HUES48 (cell line): ENCODE data around the gene PAXX.
A peak's percentile ranks its signal among the peaks of the same experiment; 100 is the strongest.

Experiments
- H3K27ac ChIP-seq: one replicate; pipeline ENCODE4 v1.7.0; 2013; ENCODE audit warnings: low read depth, low read length, inconsistent platforms
- H3K27me3 ChIP-seq: 2 replicates; pipeline ENCODE4 v1.6.1; 2013; ENCODE audit warnings: mild to moderate bottlenecking, low read length; ENCODE audit not compliant: control insufficient read depth, insufficient read depth
- H3K36me3 ChIP-seq: 2 replicates; pipeline ENCODE4 v1.6.1; 2013; ENCODE audit warnings: low read length; ENCODE audit not compliant: control insufficient read depth, insufficient read depth
- H3K4me1 ChIP-seq: 2 replicates; pipeline ENCODE4 v1.6.1; 2013; ENCODE audit warnings: mild to moderate bottlenecking, low read length; ENCODE audit not compliant: control insufficient read depth, insufficient read depth
- H3K4me3 ChIP-seq: 2 replicates; pipeline ENCODE4 v1.5.1; 2013; ENCODE audit warnings: mild to moderate bottlenecking, low read depth, low read length
- H3K9ac ChIP-seq: 2 replicates; pipeline ENCODE4 v1.6.1; 2013; ENCODE audit warnings: mild to moderate bottlenecking, low read depth, low read length, moderate library complexity
- H3K9me3 ChIP-seq: 2 replicates; pipeline ENCODE4 v1.6.1; 2013; ENCODE audit warnings: low read length; ENCODE audit not compliant: control insufficient read depth, insufficient read depth

Gene PAXX

DNA sequence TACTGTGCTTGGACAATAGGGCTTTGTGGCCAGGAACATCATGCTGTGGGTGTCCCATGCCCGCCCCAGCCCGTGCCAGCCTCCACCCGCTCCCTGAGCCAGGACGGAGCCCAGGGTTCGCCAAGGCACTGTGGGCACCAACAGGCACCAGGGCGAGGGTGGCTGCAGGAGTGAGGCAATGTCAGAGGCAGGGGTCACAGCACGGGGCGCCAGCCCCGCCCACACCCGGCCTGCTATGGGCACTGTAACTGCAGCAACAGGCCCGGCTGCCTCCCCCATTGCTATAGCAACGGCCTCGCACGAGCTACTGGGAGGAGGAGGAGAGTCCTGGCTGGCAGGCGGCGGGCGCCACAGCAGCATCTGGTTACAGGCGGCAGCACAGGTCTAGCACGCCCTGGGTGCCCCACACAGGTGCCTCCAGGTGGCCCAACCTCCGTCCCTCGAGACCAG, 33.3 kb downstream of the PAXX start:
- 0 out of 2 replicates have a peak, but pooled peaks cover 2% of the 10 kb centered on the region for H3K4me1 ChIP-seq
- peaks cover 24% of the 10 kb centered on the region for H3K27me3 ChIP-seq
- H3K9me3 ChIP-seq: no peaks in the 10 kb centered on the region
- H3K4me3 ChIP-seq: no peak overlapping the region
- no peak overlapping the region for H3K27ac ChIP-seq
- no peaks in the 10 kb centered on the region for H3K36me3 ChIP-seq
- no peak overlapping the region for H3K9ac ChIP-seq

DNA sequence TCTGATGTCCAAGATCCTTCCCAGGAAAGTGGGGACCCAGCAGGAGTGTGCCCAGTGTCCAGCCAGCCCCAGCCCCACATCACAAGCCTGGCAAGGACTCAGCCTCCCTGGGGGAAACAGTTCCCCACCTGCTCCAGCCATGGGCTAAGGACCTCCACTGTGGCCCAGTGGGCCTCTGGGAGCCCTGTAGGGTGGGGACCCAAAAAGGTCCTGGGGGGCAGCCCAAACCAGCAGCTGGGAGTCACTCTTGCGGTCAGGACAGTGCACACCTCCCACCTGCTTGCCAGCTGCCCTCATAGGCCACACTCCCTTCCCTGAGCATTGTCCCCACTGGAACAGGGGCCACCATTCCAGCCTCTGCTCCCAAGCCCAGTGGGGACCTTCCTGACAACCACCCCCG, 34.2 kb downstream of the PAXX start:
- Histone ChIP-seq H3K9ac (no peak overlapping the region), H3K4me1 (0 out of 2 replicates have a peak, but pooled peaks cover 2% of the 10 kb centered on the region)

DNA sequence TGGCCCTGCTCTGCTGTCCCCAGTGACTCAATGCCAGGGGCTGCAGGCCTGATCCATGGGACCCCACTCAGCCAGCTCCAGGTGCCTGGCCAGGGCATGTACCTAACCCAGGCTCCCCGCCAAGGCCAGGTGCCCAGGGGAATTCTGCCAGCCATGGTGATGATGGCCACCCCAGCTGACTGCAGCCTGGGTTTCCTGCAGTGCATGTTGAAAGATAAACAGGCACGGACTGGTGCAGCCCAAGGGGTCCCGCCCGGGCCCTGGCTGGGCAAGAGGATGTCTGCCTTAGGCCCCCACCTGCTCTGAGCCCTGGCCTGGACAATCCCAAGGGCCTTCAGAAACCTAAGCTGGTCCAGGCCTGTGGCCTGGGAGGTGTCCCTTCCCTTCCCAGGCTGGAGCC, 34.6 kb downstream of the PAXX start:
- Histone ChIP-seq H3K9ac (no peak overlapping the region), H3K27me3 (peaks cover 24% of the 10 kb centered on the region), H3K36me3 (no peaks in the 10 kb centered on the region), H3K9me3 (no peaks in the 10 kb centered on the region), H3K27ac (no peak overlapping the region), H3K4me3 (no peak overlapping the region), H3K4me1 (0 out of 2 replicates have a peak, but pooled peaks cover 2% of the 10 kb centered on the region)

More for the DNA sequence above, 34.2 kb downstream of the PAXX start:
- peaks cover 24% of the 10 kb centered on the region for H3K27me3 ChIP-seq
- H3K36me3 ChIP-seq: no peaks in the 10 kb centered on the region
- no peaks in the 10 kb centered on the region for H3K9me3 ChIP-seq
- no peak overlapping the region for H3K27ac ChIP-seq
- H3K4me3 ChIP-seq: no peak overlapping the region

DNA sequence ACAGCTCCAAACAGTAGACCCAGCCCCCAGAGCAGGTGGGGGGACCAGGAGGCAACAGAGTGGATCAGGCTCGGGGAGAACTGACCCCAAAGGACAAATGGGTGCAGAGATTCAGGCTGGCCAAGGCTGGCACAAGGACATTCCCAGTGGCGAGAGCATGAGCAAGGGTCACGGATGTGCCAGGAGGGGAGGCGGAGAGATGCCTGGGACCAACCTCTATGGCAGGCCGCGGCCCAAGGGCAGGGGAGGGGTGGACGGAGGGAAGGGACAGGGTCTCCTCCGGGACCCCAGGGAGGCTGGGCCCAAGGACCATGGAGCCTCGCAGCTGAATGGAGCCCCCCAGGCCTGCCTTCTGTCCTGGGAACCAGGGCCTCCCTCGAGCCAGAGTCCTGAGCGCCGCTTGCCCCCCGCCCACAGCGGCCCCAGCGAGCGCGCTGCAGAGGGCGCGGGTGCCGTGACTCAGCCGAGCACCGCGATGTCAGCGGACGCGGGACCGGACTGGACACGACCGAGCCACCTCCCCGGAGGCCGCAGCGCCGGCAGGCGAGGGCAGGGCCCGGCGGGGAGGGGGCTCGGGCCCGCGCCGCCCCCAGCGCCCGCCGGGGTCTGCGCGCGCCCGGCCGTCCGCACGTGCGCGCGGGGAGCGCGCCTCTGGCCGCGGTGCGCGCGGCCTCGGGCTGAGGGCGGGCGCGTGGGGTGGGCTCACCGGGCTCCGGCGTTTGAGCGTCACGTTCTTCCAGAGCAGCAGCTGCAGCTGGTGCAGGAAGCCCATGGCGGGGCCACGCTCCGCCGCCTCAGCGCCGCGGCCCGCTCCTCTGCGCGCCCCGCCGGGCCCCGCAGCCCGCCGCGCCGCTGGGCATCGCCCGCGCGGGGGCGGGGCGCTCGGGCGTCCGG, 35.4 kb downstream of the PAXX start, which contains the start of gene ABCA2:
Gene ABCA2, minus strand, starts transcription at position 869 of the 894 bp plus-strand sequence. Its CDS starts 97 bp downstream, at position 772.
- 0 out of 2 replicates have a peak, but pooled peaks cover 2% of the 10 kb centered on the region for H3K4me1 ChIP-seq
- H3K36me3 ChIP-seq: no peaks in the 10 kb centered on the region
- peaks cover 24% of the 10 kb centered on the region for H3K27me3 ChIP-seq
- no peaks in the 10 kb centered on the region for H3K9me3 ChIP-seq
- no peak within 1 kb of the TSS for H3K9ac ChIP-seq
- H3K27ac ChIP-seq: no peak within 1 kb of the TSS
- peak within 1 kb of the TSS; percentile 61 for H3K4me3 ChIP-seq

DNA sequence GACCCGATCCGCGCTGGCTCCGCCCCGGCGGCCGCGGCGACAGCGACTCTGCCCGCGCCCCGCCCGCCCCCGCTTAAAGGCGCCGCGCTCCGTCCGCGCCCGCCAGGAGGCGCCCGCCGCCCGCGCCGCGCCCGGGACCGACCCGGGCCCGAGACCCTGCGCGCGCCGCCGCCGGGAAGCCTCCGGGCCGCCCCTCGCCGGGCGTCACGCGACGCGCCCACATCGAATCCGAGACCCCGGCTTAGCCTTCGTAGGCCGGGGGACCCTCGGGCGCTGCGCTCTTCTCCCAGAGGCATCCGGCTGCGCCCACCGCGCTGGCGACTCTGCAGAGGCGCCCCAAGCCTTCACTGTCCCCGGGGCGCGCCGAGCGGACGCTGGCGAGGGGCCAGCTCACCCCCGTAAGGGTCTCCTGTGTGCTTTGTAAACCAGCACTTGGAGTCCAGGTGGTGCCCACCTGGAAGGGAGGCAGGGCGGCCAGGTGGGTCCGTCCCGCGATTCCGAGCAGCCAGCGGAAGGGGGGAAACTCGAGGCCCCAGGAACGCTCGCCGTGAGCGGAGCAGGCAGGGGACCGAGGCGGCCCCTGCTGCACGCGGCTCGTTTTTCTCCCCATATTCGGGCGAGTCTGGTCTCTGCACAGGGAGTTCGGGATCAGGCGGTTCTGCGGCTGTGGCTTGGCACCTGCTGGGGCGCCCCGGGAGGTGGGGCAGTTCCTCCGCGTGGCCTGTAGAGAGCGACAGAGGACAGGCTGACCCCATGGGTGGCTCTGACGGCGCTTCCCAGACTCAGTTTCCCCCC, 36.2 kb downstream of the PAXX start:
- Histone ChIP-seq H3K36me3 (no peaks in the 10 kb centered on the region), H3K4me3 (peak overlapping the region; percentile 61), H3K27me3 (peaks cover 24% of the 10 kb centered on the region), H3K9me3 (no peaks in the 10 kb centered on the region), H3K4me1 (0 out of 2 replicates have a peak, but pooled peaks cover 2% of the 10 kb centered on the region), H3K27ac (no peak overlapping the region), H3K9ac (no peak overlapping the region)

DNA sequence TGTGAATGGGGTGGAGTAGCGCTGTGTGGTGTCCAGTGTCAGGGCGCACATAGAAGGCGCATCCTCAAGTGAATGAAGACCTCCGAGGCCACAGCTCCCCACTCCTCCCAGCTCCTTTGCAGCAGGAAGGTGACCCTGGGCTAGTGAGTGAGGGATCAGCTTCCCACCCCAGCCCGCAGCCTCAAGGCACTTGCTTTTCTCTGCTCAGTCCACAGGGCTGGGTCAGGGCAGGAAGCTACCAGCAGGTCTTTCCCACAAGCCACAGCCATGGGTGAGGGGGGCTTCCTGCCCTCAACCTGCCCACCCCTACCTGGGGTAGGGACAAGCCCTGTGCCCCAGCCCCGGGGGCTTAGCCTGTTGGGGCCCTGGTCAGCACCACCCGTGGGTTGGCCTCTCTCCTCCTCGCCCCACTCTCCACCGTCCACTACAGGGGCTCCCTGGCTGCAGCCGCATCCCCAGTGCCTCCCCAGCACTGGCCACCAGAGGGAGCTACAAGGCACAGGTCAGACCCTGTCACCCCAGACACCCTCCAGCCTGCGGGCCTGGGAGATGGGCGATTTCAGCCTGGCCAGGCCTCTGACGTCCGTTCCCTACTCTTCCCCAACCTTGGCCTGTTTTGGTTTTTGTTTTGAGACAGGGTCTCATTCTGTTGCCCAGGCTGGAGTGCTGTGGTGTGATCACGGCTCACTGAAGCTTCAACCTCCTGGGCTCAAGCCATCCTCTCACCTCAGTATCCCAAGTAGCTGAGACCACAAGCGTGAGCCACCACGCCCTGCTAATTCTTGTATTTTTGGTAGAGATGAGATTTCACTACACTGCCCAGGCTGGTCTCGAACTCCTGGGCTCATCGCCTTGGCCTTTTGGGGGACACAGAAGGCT, 37.1 kb downstream of the PAXX start:
- no peaks in the 10 kb centered on the region for H3K9me3 ChIP-seq
- peaks cover 24% of the 10 kb centered on the region for H3K27me3 ChIP-seq
- no peak overlapping the region for H3K9ac ChIP-seq
- H3K4me1 ChIP-seq: 0 out of 2 replicates have a peak, but pooled peaks cover 2% of the 10 kb centered on the region
- H3K4me3 ChIP-seq: peak overlapping the region; percentile 61; the same call in 1 of the 2 replicates
- no peaks in the 10 kb centered on the region for H3K36me3 ChIP-seq
- H3K27ac ChIP-seq: no peak overlapping the region

DNA sequence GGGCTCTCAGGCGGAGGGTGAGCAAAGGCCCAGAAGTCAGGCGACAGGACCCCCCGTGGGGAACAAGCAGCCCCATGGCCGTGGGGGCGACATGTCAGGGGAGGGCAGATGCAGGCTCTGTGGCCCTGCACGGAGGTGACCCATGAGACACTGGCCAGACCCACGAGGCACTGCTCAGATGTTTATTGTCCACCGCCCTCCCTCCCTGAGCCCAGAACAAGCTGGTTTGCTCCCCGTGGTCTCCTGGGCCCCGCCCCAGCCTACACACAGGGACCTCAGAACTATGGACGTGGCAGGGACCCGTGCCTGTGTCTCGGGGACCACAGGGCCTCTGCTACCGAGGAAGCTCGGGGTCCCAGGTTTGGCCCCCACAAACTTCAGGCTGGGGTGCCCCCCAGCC, 37.8 kb downstream of the PAXX start:
- H3K9ac ChIP-seq: no peak overlapping the region
- H3K27ac ChIP-seq: no peak overlapping the region
- H3K36me3 ChIP-seq: no peaks in the 10 kb centered on the region
- H3K4me1 ChIP-seq: 0 out of 2 replicates have a peak, but pooled peaks cover 2% of the 10 kb centered on the region
- H3K9me3 ChIP-seq: no peaks in the 10 kb centered on the region
- H3K27me3 ChIP-seq: peaks cover 24% of the 10 kb centered on the region
- H3K4me3 ChIP-seq: no peak overlapping the region

DNA sequence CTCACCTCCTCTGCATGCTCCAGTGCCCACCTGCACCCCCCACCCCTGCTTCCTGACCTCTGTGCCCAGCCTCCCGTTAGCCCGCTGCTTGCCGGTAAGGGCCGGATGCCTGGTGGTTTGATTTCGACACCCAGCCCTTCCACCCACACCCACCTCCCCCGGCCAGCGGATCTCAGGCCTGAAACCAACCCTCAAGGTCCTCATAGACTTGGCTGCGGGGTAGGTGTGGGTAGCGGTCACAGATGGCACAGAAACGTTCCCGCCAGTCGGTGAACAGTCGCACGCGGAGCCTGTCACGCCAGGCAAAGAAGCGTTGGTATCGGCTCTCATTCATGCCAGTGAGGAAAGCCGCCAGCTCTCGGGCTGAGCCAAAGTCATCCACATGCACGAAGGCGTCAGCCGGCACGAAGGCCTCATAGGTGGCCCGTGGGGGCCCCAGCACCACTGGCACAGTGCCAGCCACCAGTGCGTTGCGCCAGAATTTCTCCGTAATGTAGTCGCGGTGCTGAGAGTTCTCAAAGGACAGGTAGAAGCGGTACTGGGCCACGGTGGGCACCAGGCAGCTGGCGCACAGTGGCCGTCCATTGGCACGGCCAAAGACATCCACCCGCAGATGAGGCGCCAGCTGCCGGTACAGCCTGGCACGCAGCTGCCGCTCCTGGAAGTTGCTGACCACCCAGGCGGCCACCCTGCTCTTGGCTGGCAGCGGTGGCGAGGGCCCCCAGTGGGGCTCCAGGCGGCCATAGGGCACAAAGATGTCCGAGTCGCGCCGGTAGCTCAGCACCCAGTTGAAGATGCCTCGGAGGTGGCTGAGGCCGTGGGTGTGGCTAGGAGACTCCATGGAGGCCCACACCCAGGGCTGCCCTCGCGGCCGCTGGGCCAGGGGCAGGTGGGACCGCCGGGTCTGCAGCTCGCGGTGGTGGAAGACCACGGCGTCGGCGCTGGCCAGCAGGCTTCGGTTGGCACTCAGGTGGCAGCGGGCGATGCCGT, 38.6 kb downstream of the PAXX start:
- H3K9me3 ChIP-seq: no peaks in the 10 kb centered on the region
- no peak overlapping the region for H3K9ac ChIP-seq
- H3K36me3 ChIP-seq: no peaks in the 10 kb centered on the region
- H3K4me3 ChIP-seq: no peak overlapping the region
- H3K27ac ChIP-seq: no peak overlapping the region
- 0 out of 2 replicates have a peak, but pooled peaks cover 2% of the 10 kb centered on the region for H3K4me1 ChIP-seq
- H3K27me3 ChIP-seq: peaks cover 24% of the 10 kb centered on the region

DNA sequence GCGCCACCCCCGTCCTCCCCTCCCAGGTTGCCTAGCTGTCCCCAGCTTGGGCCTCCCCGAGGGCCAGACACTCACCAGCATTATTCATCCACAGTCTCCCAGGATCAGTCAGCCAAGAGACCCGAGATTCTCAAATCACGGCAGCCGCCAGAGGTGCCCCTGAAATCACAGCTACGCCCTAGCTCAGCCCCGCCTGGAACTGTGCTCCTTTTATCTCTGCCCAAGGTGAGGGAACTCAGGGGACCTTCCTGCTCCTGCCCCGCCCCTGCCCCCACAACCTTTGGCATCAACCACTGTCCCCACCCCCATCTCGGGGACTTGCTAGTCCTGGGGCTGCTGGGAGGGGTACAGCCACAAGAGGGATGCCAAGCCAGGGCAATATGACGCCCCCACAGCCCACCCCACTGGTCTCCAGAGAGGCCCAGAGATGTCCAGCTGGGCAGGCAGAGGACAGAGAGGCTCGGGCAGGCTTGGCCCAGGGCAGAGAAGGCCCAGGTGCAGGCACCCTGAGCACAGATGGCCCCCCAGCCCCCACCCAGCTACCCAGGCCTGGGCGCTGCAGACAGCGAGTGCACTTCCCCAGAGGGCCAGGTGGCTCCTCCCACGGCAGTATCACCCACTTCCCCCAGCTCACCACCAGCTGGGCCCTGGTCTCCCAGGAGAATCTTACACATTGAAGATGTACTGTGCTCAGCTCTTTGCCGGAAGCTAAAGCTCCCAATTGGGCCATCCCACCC, 39.9 kb downstream of the PAXX start, which contains the start of gene FUT7:
Gene FUT7, minus strand, starts transcription at position 185 of the 737 bp plus-strand sequence. Its CDS starts 97 bp downstream, at position 88.
- Histone ChIP-seq H3K4me1 (0 out of 2 replicates have a peak, but pooled peaks cover 2% of the 10 kb centered on the region), H3K4me3 (no peak within 1 kb of the TSS), H3K9ac (no peak within 1 kb of the TSS), H3K27ac (no peak within 1 kb of the TSS), H3K9me3 (no peaks in the 10 kb centered on the region), H3K27me3 (peaks cover 17% of the 10 kb centered on the region), H3K36me3 (no peaks in the 10 kb centered on the region)
